ENCODE results near the gene KSR1.

The KSR1 gene

GRCh38 chr17:27582696-27583095 is 126.4 kb downstream of the KSR1 start:
- no peak for ATAC-seq
- DNase-seq: no peak
- no peaks in the 10 kb centered on the region for H3K27me3 Mint-ChIP-seq
- H3K4me1 Mint-ChIP-seq: peaks cover 45% of the 10 kb centered on the region
- no peaks in the 10 kb centered on the region for H3K9me3 Mint-ChIP-seq
- no peak overlapping the region for H3K4me3 Mint-ChIP-seq
- no peak overlapping the region for H3K27ac Mint-ChIP-seq

- Mint-ChIP-seq H3K27ac (peak overlapping the region in 1 of 2 donors; percentile 13), H3K4me1 (peaks cover 20% of the 10 kb centered on the region)
These were observed 129.0 kb downstream of the KSR1 start for GRCh38 chr17:27585153-27585681.

GRCh38 chr17:27585792-27586191 is 129.5 kb downstream of the KSR1 start:
- Mint-ChIP-seq H3K4me1 (peaks cover 14% of the 10 kb centered on the region), H3K9me3 (no peaks in the 10 kb centered on the region)
- no peak for ATAC-seq

More at GRCh38 chr17:27585153-27585681, 129.0 kb downstream of the KSR1 start:
- H3K9me3 Mint-ChIP-seq: no peaks in the 10 kb centered on the region
- DNase-seq: no peak
- no peak overlapping the region for H3K4me3 Mint-ChIP-seq
- no peaks in the 10 kb centered on the region for H3K27me3 Mint-ChIP-seq
- ATAC-seq: no peak

GRCh38 chr17:27586203-27586721 is 130.0 kb downstream of the KSR1 start:
- H3K27me3 Mint-ChIP-seq: no peaks in the 10 kb centered on the region
- peaks cover 9% of the 10 kb centered on the region for H3K4me1 Mint-ChIP-seq
- peak overlapping the region in 1 of 2 donors; percentile 71 for H3K27ac Mint-ChIP-seq
- DNase-seq (no peak), ATAC-seq (no peak)
- H3K4me3 Mint-ChIP-seq: no peak overlapping the region
- H3K9me3 Mint-ChIP-seq: no peaks in the 10 kb centered on the region

More at GRCh38 chr17:27585792-27586191, 129.5 kb downstream of the KSR1 start:
- no peak for DNase-seq
- no peak overlapping the region for H3K4me3 Mint-ChIP-seq
- H3K27me3 Mint-ChIP-seq: no peaks in the 10 kb centered on the region
- peak overlapping the region in 1 of 2 donors; percentile 71 for H3K27ac Mint-ChIP-seq

GRCh38 chr17:27588354-27588753 is 132.1 kb downstream of the KSR1 start:
- Mint-ChIP-seq H3K27me3 (no peaks in the 10 kb centered on the region), H3K27ac (peak overlapping the region in 1 of 2 donors; percentile 85)
- ATAC-seq: no peak

GRCh38 chr17:27590864-27591263 is 134.6 kb downstream of the KSR1 start:
- DNase-seq (no peak), ATAC-seq (no peak)
- Mint-ChIP-seq H3K4me3 (no peak overlapping the region), H3K4me1 (peaks cover 20% of the 10 kb centered on the region), H3K27ac (peak overlapping the region in 1 of 2 donors; percentile 47), H3K9me3 (no peaks in the 10 kb centered on the region), H3K27me3 (no peaks in the 10 kb centered on the region)

More at GRCh38 chr17:27588354-27588753, 132.1 kb downstream of the KSR1 start:
- Mint-ChIP-seq H3K4me3 (no peak overlapping the region), H3K9me3 (no peaks in the 10 kb centered on the region), H3K4me1 (no peaks in the 10 kb centered on the region)
- DNase-seq: no peak

- H3K9me3 Mint-ChIP-seq: no peaks in the 10 kb centered on the region
- no peak overlapping the region for H3K27ac Mint-ChIP-seq
- no peaks in the 10 kb centered on the region for H3K27me3 Mint-ChIP-seq
- peaks cover 21% of the 10 kb centered on the region for H3K4me1 Mint-ChIP-seq
- no peak for DNase-seq
- no peak for ATAC-seq
- no peak overlapping the region for H3K4me3 Mint-ChIP-seq
These were observed 135.7 kb downstream of the KSR1 start for GRCh38 chr17:27591986-27592385.

- DNase-seq (no peak), ATAC-seq (no peak)
- Mint-ChIP-seq H3K27ac (peak overlapping the region in 1 of 2 donors; percentile 34), H3K4me1 (peaks cover 21% of the 10 kb centered on the region), H3K9me3 (no peaks in the 10 kb centered on the region), H3K4me3 (no peak overlapping the region), H3K27me3 (no peaks in the 10 kb centered on the region)
These were observed 137.1 kb downstream of the KSR1 start for GRCh38 chr17:27593232-27593856.

- DNase-seq (no peak), ATAC-seq (no peak)
- no peaks in the 10 kb centered on the region for H3K27me3 Mint-ChIP-seq
- no peaks in the 10 kb centered on the region for H3K9me3 Mint-ChIP-seq
- H3K4me1 Mint-ChIP-seq: peaks cover 21% of the 10 kb centered on the region
- no peak overlapping the region for H3K4me3 Mint-ChIP-seq
- peak overlapping the region; percentile 7 to 23 for H3K27ac Mint-ChIP-seq
These were observed 137.6 kb downstream of the KSR1 start for GRCh38 chr17:27593857-27594255.

GRCh38 chr17:27595208-27595607 is 139.0 kb downstream of the KSR1 start:
- peak; percentile 72 for ATAC-seq
- peaks cover 27% of the 10 kb centered on the region for H3K4me1 Mint-ChIP-seq
- H3K9me3 Mint-ChIP-seq: no peaks in the 10 kb centered on the region
- H3K27me3 Mint-ChIP-seq: no peaks in the 10 kb centered on the region
- peak overlapping the region; percentile 76 to 91 for H3K27ac Mint-ChIP-seq
- peak overlapping the region in 1 of 2 donors; percentile 30 for H3K4me3 Mint-ChIP-seq
- DNase-seq: no peak

- no peaks in the 10 kb centered on the region for H3K27me3 Mint-ChIP-seq
- H3K4me3 Mint-ChIP-seq: no peak overlapping the region
- DNase-seq (no peak), ATAC-seq (no peak)
- peak overlapping the region in 1 of 2 donors; percentile 77 for H3K27ac Mint-ChIP-seq
- no peaks in the 10 kb centered on the region for H3K9me3 Mint-ChIP-seq
- H3K4me1 Mint-ChIP-seq: peaks cover 33% of the 10 kb centered on the region
These were observed 139.8 kb downstream of the KSR1 start for GRCh38 chr17:27596096-27596495.

- H3K4me3 Mint-ChIP-seq: no peak overlapping the region
- DNase-seq: no peak
- H3K27ac Mint-ChIP-seq: peak overlapping the region; percentile 4 to 49
- no peak for ATAC-seq
- H3K4me1 Mint-ChIP-seq: peaks cover 38% of the 10 kb centered on the region
- no peaks in the 10 kb centered on the region for H3K27me3 Mint-ChIP-seq
- H3K9me3 Mint-ChIP-seq: no peaks in the 10 kb centered on the region
These were observed 140.4 kb downstream of the KSR1 start for GRCh38 chr17:27596566-27597187.

- Mint-ChIP-seq H3K27me3 (no peaks in the 10 kb centered on the region), H3K9me3 (no peaks in the 10 kb centered on the region), H3K4me1 (peaks cover 38% of the 10 kb centered on the region), H3K27ac (peak overlapping the region in 1 of 2 donors; percentile 72), H3K4me3 (no peak overlapping the region)
- ATAC-seq (no peak), DNase-seq (no peak)
These were observed 140.9 kb downstream of the KSR1 start for GRCh38 chr17:27597188-27597580.

GRCh38 chr17:27597783-27598320 is 141.6 kb downstream of the KSR1 start:
- Mint-ChIP-seq H3K9me3 (no peaks in the 10 kb centered on the region), H3K27me3 (no peaks in the 10 kb centered on the region), H3K27ac (peak overlapping the region in 1 of 2 donors; percentile 72), H3K4me1 (peaks cover 43% of the 10 kb centered on the region), H3K4me3 (no peak overlapping the region)
- ATAC-seq: no peak
- DNase-seq: no peak

GRCh38 chr17:27598337-27599050 is 142.2 kb downstream of the KSR1 start:
- peaks cover 48% of the 10 kb centered on the region for H3K4me1 Mint-ChIP-seq
- no peak overlapping the region for H3K4me3 Mint-ChIP-seq
- no peak overlapping the region for H3K27ac Mint-ChIP-seq
- no peaks in the 10 kb centered on the region for H3K9me3 Mint-ChIP-seq
- no peak for ATAC-seq
- H3K27me3 Mint-ChIP-seq: no peaks in the 10 kb centered on the region
- no peak for DNase-seq
